ENCODE measurements around the gene ANKHD1.

Gene ANKHD1

GRCh38 chr5:140366589-140367255 is 34.9 kb upstream of the ANKHD1 start:
- H3K36me3 ChIP-seq (ENCODE audit: insufficient read depth, low read length) = no peaks in the 10 kb centered on the region
- no peak for DNase-seq (ENCODE audit: low read depth, low spot score)
- H3K9ac ChIP-seq (ENCODE audit: insufficient read length) = no peak overlapping the region
- no peak overlapping the region for H3K4me3 ChIP-seq
- no peak overlapping the region for H3K27ac ChIP-seq
- no peaks in the 10 kb centered on the region for H3K9me3 ChIP-seq (ENCODE audit: low read depth, low read length)
- TF ChIP-seq POLR2AphosphoS5 (IDR thresholded peaks at IDR 0.05; ENCODE audit: borderline replicate concordance, low read depth, low read length) = no peak
- no peak for TF ChIP-seq FOXP2 (optimal IDR thresholded peaks at IDR 0.05; ENCODE audit: control extremely low read depth, extremely low read length, insufficient read depth)
- TF ChIP-seq EZH2 (IDR thresholded peaks at IDR 0.05) = no peak

- H3K36me3 ChIP-seq (ENCODE audit: insufficient read depth, low read length) = no peaks in the 10 kb centered on the region
- no peak overlapping the region for H3K27ac ChIP-seq
- no peak overlapping the region for H3K9ac ChIP-seq (ENCODE audit: insufficient read length)
- no peak overlapping the region for H3K4me3 ChIP-seq
- TF ChIP-seq POLR2AphosphoS5 (IDR thresholded peaks at IDR 0.05; ENCODE audit: borderline replicate concordance, low read depth, low read length) = no peak
- TF ChIP-seq EZH2 (IDR thresholded peaks at IDR 0.05) = no peak
- H3K9me3 ChIP-seq (ENCODE audit: low read depth, low read length) = no peaks in the 10 kb centered on the region
- DNase-seq (ENCODE audit: low read depth, low spot score) = no peak
Measured at GRCh38 chr5:140367256-140368013, 34.2 kb upstream of the ANKHD1 start.

GRCh38 chr5:140371356-140372151 is 30.1 kb upstream of the ANKHD1 start:
- TF ChIP-seq EZH2 (IDR thresholded peaks at IDR 0.05) = no peak
- TF ChIP-seq FOXP2 (optimal IDR thresholded peaks at IDR 0.05; ENCODE audit: control extremely low read depth, extremely low read length, insufficient read depth) = no peak
- TF ChIP-seq POLR2AphosphoS5 (IDR thresholded peaks at IDR 0.05; ENCODE audit: borderline replicate concordance, low read depth, low read length) = no peak
- DNase-seq (ENCODE audit: low read depth, low spot score) = no peak
- H3K9ac ChIP-seq (ENCODE audit: insufficient read length) = no peak overlapping the region

GRCh38 chr5:140372971-140373487 is 28.6 kb upstream of the ANKHD1 start:
- Histone ChIP-seq H3K27ac (no peak overlapping the region), H3K9me3 (ENCODE audit: low read depth, low read length) (no peaks in the 10 kb centered on the region), H3K4me3 (no peak overlapping the region), H3K9ac (ENCODE audit: insufficient read length) (no peak overlapping the region), H3K36me3 (ENCODE audit: insufficient read depth, low read length) (no peaks in the 10 kb centered on the region)
- TF ChIP-seq FOXP2 (optimal IDR thresholded peaks at IDR 0.05; ENCODE audit: control extremely low read depth, extremely low read length, insufficient read depth) (no peak), POLR2AphosphoS5 (IDR thresholded peaks at IDR 0.05; ENCODE audit: borderline replicate concordance, low read depth, low read length) (no peak), EZH2 (IDR thresholded peaks at IDR 0.05) (no peak)
- peak; percentile 52 for DNase-seq (ENCODE audit: low read depth, low spot score)

More at GRCh38 chr5:140371356-140372151, 30.1 kb upstream of the ANKHD1 start:
- Histone ChIP-seq H3K27ac (no peak overlapping the region), H3K9me3 (ENCODE audit: low read depth, low read length) (no peaks in the 10 kb centered on the region), H3K36me3 (ENCODE audit: insufficient read depth, low read length) (no peaks in the 10 kb centered on the region), H3K4me3 (no peak overlapping the region)

- DNase-seq (ENCODE audit: low read depth, low spot score) = no peak
- TF ChIP-seq FOXP2 (optimal IDR thresholded peaks at IDR 0.05; ENCODE audit: control extremely low read depth, extremely low read length, insufficient read depth) = no peak
- no peak for TF ChIP-seq EZH2 (IDR thresholded peaks at IDR 0.05)
- no peak for TF ChIP-seq POLR2AphosphoS5 (IDR thresholded peaks at IDR 0.05; ENCODE audit: borderline replicate concordance, low read depth, low read length)
- Histone ChIP-seq H3K27ac (no peak overlapping the region), H3K36me3 (ENCODE audit: insufficient read depth, low read length) (no peaks in the 10 kb centered on the region), H3K9me3 (ENCODE audit: low read depth, low read length) (no peaks in the 10 kb centered on the region), H3K4me3 (no peak overlapping the region), H3K9ac (ENCODE audit: insufficient read length) (no peak overlapping the region)
Measured at GRCh38 chr5:140381351-140381750, 20.3 kb upstream of the ANKHD1 start.

- TF ChIP-seq EZH2 (IDR thresholded peaks at IDR 0.05) (no peak), FOXP2 (optimal IDR thresholded peaks at IDR 0.05; ENCODE audit: control extremely low read depth, extremely low read length, insufficient read depth) (no peak), POLR2AphosphoS5 (IDR thresholded peaks at IDR 0.05; ENCODE audit: borderline replicate concordance, low read depth, low read length) (no peak)
- Histone ChIP-seq H3K27ac (no peak overlapping the region), H3K9me3 (ENCODE audit: low read depth, low read length) (no peaks in the 10 kb centered on the region), H3K4me3 (no peak overlapping the region), H3K9ac (ENCODE audit: insufficient read length) (no peak overlapping the region), H3K36me3 (ENCODE audit: insufficient read depth, low read length) (no peaks in the 10 kb centered on the region)
- no peak for DNase-seq (ENCODE audit: low read depth, low spot score)
Measured at GRCh38 chr5:140381972-140382371, 19.7 kb upstream of the ANKHD1 start.

DNA sequence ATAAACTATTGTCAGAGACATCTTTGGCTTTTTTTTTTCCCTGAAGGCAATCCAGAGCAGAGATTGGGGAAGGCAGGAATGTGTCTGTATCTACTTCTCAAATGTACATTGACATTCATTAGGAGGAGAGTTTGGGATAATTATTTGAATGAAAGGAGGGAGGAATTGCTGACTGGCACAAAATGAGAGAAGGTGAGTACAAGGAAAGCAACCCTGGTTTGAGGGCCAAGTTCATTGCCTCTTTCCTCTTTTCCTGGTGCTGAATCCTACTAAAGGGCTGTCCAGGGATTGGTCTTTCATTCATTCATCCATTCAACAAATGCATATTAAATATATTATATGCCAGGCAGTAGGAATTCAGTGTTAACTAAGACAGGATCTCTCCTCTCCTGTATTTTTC is 18.8 kb upstream of the ANKHD1 start:
- TF ChIP-seq EZH2 (IDR thresholded peaks at IDR 0.05) (no peak), POLR2AphosphoS5 (IDR thresholded peaks at IDR 0.05; ENCODE audit: borderline replicate concordance, low read depth, low read length) (no peak)
- no peak for DNase-seq (ENCODE audit: low read depth, low spot score)
- Histone ChIP-seq H3K27ac (no peak overlapping the region), H3K9ac (ENCODE audit: insufficient read length) (no peak overlapping the region), H3K36me3 (ENCODE audit: insufficient read depth, low read length) (no peaks in the 10 kb centered on the region), H3K9me3 (ENCODE audit: low read depth, low read length) (no peaks in the 10 kb centered on the region), H3K4me3 (no peak overlapping the region)

GRCh38 chr5:140383300-140383699 is 18.3 kb upstream of the ANKHD1 start:
- no peak for DNase-seq (ENCODE audit: low read depth, low spot score)
- Histone ChIP-seq H3K4me3 (no peak overlapping the region), H3K36me3 (ENCODE audit: insufficient read depth, low read length) (no peaks in the 10 kb centered on the region), H3K27ac (no peak overlapping the region), H3K9me3 (ENCODE audit: low read depth, low read length) (no peaks in the 10 kb centered on the region), H3K9ac (ENCODE audit: insufficient read length) (no peak overlapping the region)
- TF ChIP-seq POLR2AphosphoS5 (IDR thresholded peaks at IDR 0.05; ENCODE audit: borderline replicate concordance, low read depth, low read length) (no peak), EZH2 (IDR thresholded peaks at IDR 0.05) (no peak), FOXP2 (optimal IDR thresholded peaks at IDR 0.05; ENCODE audit: control extremely low read depth, extremely low read length, insufficient read depth) (no peak)

All from SK-N-MC (cell line).